Measurements from ENCODE around the gene DHRS9.
"Not testable (repeated sequence)": the region's sequence is repeated elsewhere in the genome, so short reads cannot be mapped to it uniquely, and the experiment has no call there.

DHRS9 gene

DNA sequence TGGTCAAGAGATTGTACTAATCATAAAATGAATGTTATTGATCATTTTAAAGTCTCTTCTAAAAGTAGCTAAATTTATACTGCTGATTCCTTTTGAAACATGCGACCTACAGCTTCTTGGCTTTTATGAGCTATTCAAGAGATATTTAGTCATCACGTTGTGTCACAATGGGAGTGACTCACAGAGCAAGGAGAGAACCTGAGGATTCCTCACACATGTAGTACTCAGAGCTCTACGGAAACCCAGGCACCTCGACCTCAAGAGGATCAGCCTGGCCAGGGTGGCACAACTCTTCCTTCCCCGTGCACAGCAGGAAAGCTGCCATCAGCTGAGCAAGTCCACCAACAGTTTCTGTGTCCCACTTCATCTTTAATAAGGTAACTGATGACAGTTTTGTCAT, at the start of gene DHRS9:
TSS of gene DHRS9 (plus strand) at position 223 of the 400 bp plus-strand sequence. CDS start 12,019 bp downstream, outside the sequence.
- DNase-seq = peak; percentile 4

DNA sequence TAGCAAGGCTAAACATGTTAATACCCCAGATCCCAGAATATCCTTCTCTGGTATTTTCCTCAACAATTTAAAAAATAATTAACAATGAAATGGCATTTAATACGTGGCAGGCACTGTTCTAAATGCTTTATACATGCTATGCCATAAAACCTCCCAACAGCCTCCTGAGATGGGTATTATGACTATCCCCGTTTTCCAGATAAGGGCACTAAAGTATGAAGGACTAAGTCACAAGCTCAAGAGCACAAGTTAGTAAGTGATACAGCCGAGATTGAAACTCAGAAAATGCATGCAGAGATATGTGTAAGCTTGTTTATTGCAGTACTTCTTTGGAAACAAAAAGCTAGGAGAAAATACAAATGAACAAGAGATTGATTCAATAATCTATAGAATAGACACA, 46.2 kb upstream of the DHRS9 start:
- no peak for DNase-seq

DNA sequence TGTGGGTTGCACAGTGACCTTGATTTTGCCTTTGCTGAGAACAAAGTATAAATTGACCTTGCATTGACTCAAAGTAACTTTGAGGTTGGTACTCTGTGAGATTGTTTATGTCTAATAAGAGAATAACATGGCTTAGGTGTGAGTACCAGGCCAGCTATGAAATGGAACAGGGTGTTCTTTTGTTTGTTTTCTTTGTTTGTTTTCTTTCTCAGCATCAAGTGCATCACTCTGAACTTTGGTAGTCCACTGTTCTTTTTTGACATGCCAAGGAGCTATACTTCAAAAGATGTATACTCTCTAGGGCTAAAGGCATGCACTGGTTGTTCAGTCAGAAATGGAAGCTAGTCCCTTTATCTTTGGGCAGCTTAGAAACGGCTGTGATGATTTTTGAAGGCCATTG, 43.3 kb upstream of the DHRS9 start:
- DNase-seq = no peak

DNA sequence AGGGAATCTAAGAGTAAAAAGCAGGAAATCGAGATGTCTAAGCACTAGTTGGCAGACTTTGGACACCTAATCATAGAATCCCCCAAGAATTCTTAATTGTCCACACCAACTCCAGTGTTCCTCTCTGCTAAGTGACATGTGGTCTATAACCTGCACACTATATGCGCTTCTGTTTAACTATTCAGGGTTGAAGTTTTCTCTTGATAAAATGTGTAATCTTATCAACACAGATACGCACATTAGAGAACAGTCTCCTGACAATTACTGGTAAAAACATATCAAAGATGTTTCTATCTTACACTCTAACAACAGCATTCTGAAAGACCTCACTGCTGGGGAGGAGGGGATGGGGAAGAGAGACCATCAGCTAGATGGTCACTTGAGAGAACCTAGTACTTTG, 42.1 kb upstream of the DHRS9 start:
- DNase-seq = no peak

DNA sequence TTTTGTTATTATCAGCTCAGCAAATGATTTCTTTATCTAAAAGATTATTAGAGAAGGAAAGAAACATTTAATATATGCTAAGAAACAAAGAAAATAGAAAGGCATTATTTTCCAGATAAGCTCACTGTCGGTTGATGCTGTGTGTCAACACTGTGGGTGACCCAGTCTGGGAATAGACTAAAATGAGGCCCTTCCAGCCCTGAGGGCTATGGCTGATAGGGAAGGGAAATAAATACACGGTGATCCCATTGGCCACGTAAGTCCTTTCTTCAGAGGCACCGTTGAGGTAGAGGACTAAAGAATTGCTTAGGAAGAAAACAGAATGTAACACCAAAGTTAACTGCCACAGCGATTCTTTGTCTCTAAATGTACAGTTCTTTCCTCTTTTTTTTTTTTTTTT, 40.0 kb upstream of the DHRS9 start:
- DNase-seq = no peak

DNA sequence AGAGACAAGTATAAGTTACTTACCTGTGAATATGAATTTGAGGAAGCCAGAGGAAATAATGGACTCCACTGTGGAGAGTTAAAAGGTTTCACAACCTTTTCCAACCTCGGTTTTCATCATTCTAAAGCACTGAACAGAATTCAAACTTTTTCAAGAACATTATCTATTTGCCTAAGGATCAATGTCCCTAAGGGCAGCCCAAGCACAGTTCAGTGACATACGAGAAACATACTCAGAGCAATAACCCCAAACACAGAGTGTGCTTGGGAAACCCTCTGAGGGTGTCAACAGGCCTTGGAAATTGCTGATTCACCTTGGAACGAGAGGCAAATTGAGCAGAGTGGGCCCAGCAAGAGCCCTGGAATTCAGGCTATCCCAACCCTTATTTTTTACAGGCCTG, 38.2 kb upstream of the DHRS9 start, which contains the start of gene ABCB11:
TSS of gene ABCB11 (minus strand) at position 123 of the 400 bp plus-strand sequence. CDS start 13,199 bp downstream, outside the sequence.
- no peak for DNase-seq

DNA sequence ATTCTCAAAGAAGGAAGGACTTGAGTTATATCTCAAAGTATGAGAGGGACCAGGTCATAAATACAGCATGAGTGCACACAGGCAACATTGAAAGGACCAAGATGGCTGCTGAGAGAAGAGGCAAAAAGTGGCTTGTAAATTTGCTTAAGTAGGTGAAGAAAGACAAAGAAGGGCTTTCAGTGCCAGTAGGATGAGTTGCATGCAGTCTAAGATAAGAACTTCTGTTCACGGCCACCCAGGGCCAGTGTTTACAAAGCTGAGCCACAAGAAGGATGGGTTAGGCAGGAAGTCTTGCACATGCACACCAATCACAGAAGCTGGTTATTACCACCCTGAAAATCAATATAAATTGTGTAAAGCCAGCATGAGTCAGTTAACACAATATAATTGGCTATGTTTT, 35.1 kb upstream of the DHRS9 start:
- DNase-seq = no peak

DNA sequence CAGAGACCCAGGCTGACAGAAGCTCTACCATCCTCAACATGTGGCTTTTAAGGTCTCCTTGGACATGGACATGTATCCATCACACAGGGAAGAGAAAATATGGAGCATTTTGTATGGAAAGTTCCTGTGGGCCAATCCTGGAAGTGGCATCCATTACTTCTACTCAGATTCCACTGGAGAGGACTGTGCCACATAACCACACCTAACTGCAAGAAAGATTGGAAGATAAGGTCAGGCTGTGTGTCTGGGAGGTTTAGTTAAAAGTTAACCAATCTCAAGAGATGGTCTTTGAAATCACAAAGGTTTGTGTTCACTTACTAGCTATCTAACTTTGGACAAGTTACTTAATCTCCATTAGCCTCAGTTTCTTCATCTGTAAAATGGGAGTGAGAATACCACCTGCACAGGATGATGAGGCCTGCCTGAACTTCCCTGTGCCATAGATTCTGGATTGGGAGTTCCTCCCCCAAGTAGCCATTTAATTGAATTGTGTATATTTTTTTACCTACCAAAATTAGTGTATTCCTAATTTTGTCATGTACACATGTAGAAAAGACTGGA, 34.3 kb upstream of the DHRS9 start:
- no peak for DNase-seq

DNA sequence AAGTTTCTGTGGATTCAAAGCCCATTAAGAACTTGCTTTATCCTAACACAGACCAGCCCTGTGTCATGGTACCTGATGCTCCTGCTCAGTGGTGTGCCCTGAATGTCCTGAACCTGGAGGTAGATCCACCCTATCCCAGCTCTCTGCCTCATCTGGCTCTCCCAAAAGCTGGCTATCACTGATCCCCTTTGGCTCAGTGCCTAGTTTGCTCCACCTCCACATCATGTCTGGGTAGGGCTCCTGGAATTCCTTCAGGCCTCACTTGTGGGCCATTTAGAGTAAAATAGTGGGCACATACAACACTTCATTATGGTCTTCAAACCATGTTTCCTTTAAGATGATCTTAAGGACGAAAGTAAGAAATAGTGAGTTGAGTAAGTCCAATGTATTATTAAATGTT, 33.5 kb upstream of the DHRS9 start:
- DNase-seq = no peak

DNA sequence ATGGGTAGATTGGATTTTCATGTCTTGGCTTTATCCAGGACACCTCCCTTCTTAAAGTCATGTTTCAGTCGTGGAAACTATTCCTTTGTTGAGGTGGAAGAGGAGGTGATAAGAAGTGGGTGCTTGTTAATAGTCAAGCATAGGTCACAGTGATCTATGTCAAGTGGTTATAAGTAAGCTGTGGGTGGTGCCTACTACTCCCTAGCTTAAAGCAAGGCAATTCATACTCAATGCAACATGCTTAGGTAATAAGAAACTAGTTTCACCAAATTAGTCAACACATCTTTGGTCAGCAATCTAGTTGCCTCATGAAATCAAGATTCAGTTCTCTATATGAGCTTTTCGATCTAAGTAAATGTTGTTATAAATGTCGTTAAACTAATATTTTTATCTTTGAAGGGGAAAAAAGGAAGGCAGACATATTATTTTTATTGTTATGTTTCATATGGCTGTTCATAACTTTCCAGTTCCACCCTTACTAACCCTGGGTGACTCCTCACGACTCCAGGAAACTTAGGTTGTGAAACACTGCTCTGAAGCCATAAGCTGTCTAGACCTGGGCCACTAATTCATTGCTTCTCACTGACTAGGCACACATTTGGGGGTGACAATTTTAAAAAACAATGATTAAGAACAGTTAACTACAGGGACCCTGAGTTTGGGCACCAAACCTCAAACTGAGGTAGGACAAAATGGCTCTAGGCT, 32.5 kb upstream of the DHRS9 start:
- no peak for DNase-seq

DNA sequence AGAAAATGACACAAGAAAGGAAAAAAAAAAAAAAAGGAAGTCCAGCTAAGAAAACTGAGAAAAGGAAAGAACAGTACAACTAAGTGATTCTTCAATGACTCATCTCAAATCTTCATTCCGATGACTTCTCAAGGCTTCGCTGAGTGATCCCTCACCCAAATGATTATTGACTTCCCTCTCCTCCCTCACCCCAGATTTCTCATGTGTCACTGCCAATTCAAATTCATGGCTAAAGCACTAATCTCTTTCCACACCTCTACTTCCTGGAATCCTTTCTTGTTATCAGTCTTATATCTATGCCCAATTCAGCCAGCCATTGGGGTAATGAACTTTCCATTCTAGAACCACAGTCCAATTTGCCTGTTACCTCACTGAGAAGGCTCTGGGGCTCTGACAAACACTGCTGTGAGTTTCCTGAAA, 31.0 kb upstream of the DHRS9 start:
- DNase-seq = no peak

DNA sequence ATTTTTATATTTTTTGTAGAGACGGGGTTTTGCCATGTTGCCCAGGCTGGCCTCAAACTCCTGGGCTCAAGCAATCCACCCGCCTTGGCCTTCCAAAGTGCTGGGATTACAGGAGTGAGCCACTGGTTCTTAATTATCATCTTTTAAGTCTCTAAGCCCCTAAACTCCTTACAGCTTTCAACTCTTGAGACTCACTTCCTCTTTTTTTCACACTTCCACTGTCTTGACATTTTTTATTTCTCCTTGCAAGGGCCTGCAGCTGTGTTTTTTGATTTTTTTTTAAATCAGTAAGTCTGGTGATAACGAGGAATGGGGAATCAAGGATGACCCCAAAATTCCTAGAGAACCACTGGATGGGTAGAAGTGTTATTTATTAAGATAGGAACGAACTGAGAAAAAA, 29.7 kb upstream of the DHRS9 start:
- DNase-seq = no peak

DNA sequence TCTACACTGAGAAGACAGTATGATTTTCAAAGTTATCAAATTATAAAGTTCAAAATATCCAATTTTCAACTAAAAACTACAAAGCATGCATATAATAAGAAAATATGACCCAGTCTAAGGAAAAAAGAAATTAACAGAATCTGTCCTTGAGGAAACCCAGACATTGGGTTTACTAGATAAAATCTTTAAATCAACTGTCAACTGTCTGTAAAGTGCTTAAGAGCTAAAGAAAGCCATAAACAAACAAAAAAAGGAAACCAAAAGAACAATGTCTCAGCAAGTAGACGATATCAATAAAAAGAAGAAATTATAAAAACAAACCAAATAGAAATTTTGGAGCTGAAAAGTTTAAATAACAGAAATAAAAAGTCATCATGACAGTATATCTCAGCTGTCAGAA, 27.8 kb upstream of the DHRS9 start:
- DNase-seq = no peak

DNA sequence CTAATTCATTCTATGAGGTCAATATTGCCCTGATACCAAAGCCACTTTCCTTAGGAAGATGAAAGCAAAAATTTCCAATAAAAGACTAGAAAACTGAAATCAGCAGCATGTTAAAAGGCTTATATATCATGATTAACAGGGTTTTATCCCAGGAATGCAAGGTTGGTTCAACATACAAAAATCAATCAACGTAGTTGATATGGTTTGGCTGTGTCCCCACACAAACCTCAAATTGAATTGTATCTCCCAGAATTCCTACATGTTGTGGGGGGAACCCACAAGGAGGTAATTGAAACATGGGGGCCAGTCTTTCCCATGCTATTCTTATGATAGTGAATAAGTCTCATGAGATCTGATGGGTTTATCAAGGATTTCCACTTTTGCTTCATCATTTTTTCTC, 26.5 kb upstream of the DHRS9 start:
- no peak for DNase-seq

DNA sequence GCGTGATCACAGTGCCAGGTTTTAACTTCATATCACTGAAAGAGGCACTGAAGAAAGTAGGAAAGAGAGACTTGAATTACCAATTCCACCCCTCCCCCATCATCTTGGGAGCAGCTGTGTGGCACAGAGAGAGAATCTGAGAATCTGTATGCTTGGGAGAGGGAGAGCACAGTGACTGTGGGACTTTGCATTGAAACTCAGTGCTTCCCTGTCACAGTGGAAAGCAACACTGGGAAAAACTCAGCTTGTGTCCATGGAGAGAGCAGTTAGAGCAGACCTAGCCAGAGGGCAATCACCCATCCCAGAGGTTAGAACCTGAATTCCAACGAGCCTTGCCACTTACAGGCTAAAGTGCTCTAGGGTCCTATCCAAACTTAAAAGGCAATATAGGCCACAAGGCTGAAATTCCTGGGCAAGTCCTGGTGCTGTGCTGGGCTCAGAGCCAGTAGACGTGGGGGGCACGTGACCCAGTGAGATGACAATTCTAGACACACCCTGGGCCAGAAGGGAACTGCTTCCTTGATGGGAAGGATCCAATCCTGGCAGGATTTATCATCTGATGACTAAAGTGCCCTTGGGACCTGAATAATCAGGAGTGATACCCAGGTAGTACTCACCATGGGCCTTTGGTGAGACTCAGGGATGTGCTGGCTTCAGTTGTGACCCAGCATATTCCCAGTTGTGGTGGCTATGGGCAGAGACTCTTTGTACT, 22.8 kb upstream of the DHRS9 start:
- DNase-seq = no peak

DNA sequence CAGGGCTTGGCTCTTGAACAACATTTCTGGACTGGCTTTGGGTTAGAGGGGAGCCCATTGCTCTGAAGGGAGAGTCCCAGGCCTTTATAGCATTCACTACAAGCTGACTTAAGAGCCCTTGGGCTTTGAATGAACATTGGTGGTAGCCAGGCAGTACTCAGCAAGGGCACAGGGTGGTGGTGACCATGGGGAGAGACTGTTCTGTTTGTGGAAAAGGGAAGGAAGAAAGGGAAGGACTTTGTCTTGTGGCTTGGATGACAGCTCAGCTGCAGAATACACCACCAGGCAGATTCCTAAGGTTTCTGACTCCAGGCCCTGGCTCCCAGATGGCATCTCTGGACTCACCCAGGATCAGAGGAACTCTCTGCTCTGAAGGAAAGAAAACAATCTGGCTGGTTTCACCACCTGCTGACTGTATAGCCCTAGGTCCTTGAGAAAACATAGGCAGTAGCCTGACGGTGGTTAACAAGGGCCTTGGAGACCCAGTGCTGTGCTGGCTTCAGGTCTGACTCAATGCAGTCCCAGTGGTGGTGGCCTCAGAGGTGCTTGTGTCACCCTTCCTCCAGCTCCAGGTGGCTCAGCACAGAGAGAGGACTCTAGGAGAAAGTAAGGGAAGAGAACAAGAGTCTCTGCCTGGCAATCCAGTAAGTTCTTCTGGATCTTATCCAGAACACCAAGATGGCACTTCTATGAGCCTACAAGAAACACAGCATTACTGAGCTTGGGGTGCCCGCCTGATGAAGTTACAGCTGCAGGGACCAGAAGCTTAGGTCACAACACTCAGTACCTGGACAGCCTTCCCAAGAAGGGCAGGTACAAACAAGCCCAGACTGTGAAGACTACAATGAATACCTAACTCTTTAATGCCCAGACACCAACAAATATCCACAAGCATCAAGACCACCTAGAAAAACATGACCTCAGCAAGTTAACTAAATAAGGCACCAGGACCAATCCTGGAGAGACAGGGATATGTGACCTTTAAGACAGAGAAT, 21.8 kb upstream of the DHRS9 start:
- DNase-seq = no peak

DNA sequence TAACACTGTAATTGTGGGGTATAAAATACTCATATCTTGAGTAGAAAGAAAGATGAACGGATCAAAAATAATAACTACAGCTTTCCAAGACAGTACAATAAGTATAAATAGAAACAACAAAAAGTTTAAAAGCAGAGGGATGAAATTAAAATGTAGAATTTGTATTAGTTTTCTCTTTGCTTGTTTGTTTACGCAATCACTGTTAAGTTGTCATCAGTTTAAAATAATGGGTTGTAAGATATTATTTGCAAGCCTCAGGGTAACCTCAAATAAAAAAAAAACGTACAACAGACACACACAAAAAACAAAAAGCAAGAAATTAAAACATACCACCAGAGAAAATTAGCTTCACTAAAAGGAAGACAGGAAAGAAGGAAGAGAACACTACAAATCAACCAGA, 20.2 kb upstream of the DHRS9 start:
- no peak for DNase-seq

DNA sequence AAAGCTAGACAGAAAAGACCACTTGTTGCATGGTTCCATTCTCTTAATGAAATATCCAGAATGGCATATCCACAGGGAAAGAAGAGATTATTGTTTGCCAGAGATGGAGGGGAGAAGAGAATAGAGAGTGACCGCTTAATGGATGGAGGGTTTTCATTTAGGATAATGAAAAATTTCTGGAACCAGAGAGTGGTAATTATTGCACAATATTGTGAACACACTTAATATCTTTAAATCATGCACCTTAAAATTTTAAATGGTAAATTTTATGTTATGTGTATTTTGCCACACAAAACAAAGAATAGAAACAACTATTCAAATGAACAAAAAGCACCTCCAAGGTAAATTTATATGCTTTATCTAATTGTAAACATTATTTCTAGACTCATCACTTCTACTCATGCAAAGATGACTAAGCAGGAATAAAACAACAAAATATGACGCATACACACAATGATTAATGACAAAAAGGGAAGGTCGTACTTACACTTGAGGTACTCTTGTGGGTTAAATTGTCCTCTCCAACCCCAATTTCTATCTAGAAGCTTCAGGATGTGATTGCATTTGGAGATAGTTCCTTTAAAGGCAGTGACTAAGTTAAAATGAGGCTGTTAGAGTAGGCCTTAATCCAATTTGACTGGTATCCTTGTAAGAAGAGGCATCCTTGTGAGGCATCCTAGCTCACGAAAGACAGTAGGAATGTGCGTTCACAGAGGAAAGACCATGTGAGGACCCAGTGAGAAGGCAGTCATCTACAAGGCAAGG, 18.7 kb upstream of the DHRS9 start:
- DNase-seq = no peak

DNA sequence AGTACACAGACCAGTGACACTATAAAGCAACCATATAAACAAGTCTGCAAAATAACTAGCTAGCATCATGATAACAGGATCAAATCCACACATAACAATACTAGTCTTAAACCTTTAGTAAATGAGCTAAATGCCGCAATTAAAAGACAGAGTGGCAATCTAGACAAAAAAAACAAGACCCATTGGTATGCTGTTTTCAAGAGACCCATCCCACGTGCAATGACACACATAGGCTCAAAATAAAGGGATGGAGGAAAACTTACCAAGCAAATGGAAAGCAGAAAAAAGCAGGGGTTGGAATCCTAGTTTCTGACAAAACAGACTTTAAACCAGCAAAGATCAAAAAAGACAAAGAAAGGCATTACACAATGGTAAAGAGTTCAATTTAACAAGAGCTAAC, 14.8 kb upstream of the DHRS9 start:
- DNase-seq = not testable (repeated sequence)

DNA sequence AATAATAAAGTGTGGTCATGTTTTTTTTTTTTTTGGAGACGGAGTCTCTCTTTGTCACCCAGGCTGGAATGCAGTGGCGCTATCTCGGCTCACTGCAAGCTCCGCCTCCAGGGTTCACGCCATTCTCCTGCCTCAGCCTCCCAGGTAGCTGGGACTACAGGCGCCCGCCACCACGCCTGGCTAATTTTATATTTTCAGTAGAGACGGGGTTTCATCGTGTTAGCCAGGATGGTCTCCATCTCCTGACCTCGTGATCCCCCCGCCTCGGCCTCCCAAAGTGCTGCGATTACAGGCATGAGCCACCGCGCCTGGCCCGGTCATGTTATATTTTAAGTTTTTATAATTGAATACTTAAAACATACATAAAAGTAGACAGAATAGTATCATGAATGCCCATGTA, 5.2 kb upstream of the DHRS9 start:
- DNase-seq = not testable (repeated sequence)

DNA sequence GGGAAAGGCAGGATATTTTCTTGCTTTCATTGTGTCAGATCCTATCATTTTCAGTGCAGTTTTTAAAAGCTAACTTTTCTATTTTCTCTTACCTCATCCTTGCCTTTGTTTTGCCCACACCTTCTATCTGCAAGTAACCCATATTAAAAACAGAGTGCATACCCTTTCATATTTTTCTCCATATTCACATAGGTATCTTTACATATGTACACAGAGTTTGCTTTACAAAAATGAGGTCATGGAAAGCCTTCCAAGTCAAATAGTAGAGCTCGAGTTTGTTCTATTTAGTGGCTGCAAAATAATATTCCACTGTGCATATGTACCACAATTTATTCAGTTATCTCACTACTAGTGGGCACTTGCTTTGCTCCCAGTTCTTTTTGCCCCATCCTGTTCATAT, 3.9 kb upstream of the DHRS9 start:
- no peak for DNase-seq

DNA sequence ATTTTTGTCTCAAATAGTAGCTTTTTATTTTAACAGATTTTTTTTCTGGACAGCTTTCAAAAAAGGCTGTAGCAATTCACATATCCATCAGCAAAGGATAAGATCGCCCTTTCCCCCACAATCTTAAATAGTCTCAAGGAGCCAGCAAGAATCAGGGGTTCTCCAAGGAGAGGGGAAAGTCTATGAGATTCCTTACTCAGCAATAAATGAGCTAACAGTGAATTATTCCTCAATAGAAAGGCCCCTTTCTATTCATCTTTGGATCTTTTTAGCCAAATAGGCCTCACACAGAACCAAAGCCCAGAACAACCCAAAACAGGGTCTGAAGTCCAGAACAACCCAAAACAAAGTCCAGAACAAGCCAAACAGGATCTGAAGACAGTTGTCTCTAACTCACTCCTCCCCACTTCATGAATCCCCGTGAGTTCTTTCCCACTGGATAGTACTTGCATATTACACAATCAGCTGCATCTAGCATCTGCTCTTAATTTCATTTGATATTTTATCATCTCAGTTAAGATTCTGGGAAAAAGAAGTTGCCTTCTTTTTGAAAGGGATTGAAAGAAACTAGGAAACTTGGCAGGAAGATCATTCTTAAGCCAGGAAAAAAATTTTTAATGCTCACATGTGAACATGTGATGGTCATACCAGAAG, 3.4 kb upstream of the DHRS9 start:
- no peak for DNase-seq

All from CD4-positive, alpha-beta T cell treated with Interleukin-12 subunit alpha and Interleukin-12 subunit beta, for 1 hour (primary cell).